ENCODE measurements around the gene MFN2.
A peak's percentile ranks its signal among the peaks of the same experiment; 100 is the strongest.
"Not testable (repeated sequence)": the region's sequence is repeated elsewhere in the genome, so short reads cannot be mapped to it uniquely, and the experiment has no call there.

The MFN2 gene

GRCh38 chr1:11997081-11997850 lies 17.0 kb downstream of the MFN2 start:
- DNase-seq (ENCODE audit: low read depth in 2 of 3, low spot score in 2 of 3), result no peak

GRCh38 chr1:11998636-11999035 lies 18.4 kb downstream of the MFN2 start:
- no peak for DNase-seq (ENCODE audit: low read depth in 2 of 3, low spot score in 2 of 3)

- no peak for DNase-seq (ENCODE audit: low read depth in 2 of 3, low spot score in 2 of 3)
These were observed 19.0 kb downstream of the MFN2 start for GRCh38 chr1:11999236-11999635.

- DNase-seq (ENCODE audit: low read depth in 2 of 3, low spot score in 2 of 3), result peak in 2 of 3 experiments; percentile 20 to 51
These were observed 21.1 kb downstream of the MFN2 start for GRCh38 chr1:12001249-12001917.

GRCh38 chr1:12001996-12002493 lies 21.8 kb downstream of the MFN2 start:
- no peak for DNase-seq (ENCODE audit: low read depth in 2 of 3, low spot score in 2 of 3)

GRCh38 chr1:12003762-12004161 lies 23.5 kb downstream of the MFN2 start:
- DNase-seq (ENCODE audit: low read depth in 2 of 3, low spot score in 2 of 3), result no peak

GRCh38 chr1:12005488-12006166 lies 25.4 kb downstream of the MFN2 start:
- DNase-seq (ENCODE audit: low read depth in 2 of 3, low spot score in 2 of 3), result no peak

- DNase-seq (ENCODE audit: low read depth in 2 of 3, low spot score in 2 of 3), result no peak
These were observed 26.1 kb downstream of the MFN2 start for GRCh38 chr1:12006167-12006921.

GRCh38 chr1:12007204-12007603 lies 27.0 kb downstream of the MFN2 start:
- DNase-seq (ENCODE audit: low read depth in 2 of 3, low spot score in 2 of 3), result no peak

GRCh38 chr1:12008355-12008754 lies 28.1 kb downstream of the MFN2 start:
- DNase-seq (ENCODE audit: low read depth in 2 of 3, low spot score in 2 of 3), result not testable (repeated sequence)

GRCh38 chr1:12009318-12009947 lies 29.2 kb downstream of the MFN2 start:
- DNase-seq (ENCODE audit: low read depth in 2 of 3, low spot score in 2 of 3), result no peak

GRCh38 chr1:12010746-12011570 lies 30.7 kb downstream of the MFN2 start:
- no peak for DNase-seq (ENCODE audit: low read depth in 2 of 3, low spot score in 2 of 3)

GRCh38 chr1:12011998-12012397 lies 31.8 kb downstream of the MFN2 start:
- DNase-seq (ENCODE audit: low read depth in 2 of 3, low spot score in 2 of 3), result no peak

- no peak for DNase-seq (ENCODE audit: low read depth in 2 of 3, low spot score in 2 of 3)
These were observed 32.5 kb downstream of the MFN2 start for GRCh38 chr1:12012560-12013316.

- no peak for DNase-seq (ENCODE audit: low read depth in 2 of 3, low spot score in 2 of 3)
These were observed 34.1 kb downstream of the MFN2 start for GRCh38 chr1:12014141-12014991.

GRCh38 chr1:12015001-12015491 lies 34.8 kb downstream of the MFN2 start:
- DNase-seq (ENCODE audit: low read depth in 2 of 3, low spot score in 2 of 3), result no peak

- no peak for DNase-seq (ENCODE audit: low read depth in 2 of 3, low spot score in 2 of 3)
These were observed 35.3 kb downstream of the MFN2 start for GRCh38 chr1:12015499-12015898.

GRCh38 chr1:12016182-12016581 lies 35.9 kb downstream of the MFN2 start:
- DNase-seq (ENCODE audit: low read depth in 2 of 3, low spot score in 2 of 3), result no peak
